Ishikawa (cell line): ENCODE measurements around the gene LRIT2.

Experiments used
- CEBPB ChIP-seq: IDR thresholded peaks from 2 replicates; pipeline ENCODE4 v1.6.1; 2012
- CREB1 ChIP-seq: IDR thresholded peaks from 2 replicates; pipeline ENCODE4 v1.6.1; 2012; ENCODE audit warnings: low read depth
- EGR1 ChIP-seq: IDR thresholded peaks from 2 replicates; pipeline ENCODE4 v1.6.1; 2012
- EP300 ChIP-seq: IDR thresholded peaks from 2 replicates; pipeline ENCODE4 v1.6.1; 2012; ENCODE audit warnings: borderline replicate concordance
- FOXM1 ChIP-seq: IDR thresholded peaks from 2 replicates; pipeline ENCODE4 v1.6.1; 2012; ENCODE audit warnings: low read depth, borderline replicate concordance
- MAX ChIP-seq: IDR thresholded peaks from 2 replicates; pipeline ENCODE4 v1.6.1; 2012
- NFIC ChIP-seq: IDR thresholded peaks from 2 replicates; pipeline ENCODE4 v1.6.1; 2012
- RAD21 ChIP-seq: IDR thresholded peaks from 2 replicates; pipeline ENCODE4 v1.6.1; 2012; ENCODE audit warnings: low read depth
- REST ChIP-seq: IDR thresholded peaks from 2 replicates; pipeline ENCODE4 v1.6.1; 2012; ENCODE audit warnings: low read depth, mild to moderate bottlenecking
- TAF1 ChIP-seq: IDR thresholded peaks from 2 replicates; pipeline ENCODE4 v1.6.1; 2012; ENCODE audit warnings: low read depth, mild to moderate bottlenecking
- TCF12 ChIP-seq: IDR thresholded peaks from 2 replicates; pipeline ENCODE4 v1.6.1; 2012; ENCODE audit warnings: low read depth
- TEAD4 ChIP-seq: IDR thresholded peaks from 2 replicates; pipeline ENCODE4 v1.6.1; 2012
- USF1 ChIP-seq: IDR thresholded peaks from 2 replicates; pipeline ENCODE4 v1.6.1; 2012
- YY1 ChIP-seq: IDR thresholded peaks from 2 replicates; pipeline ENCODE4 v1.6.1; 2012; ENCODE audit warnings: low read depth
- ZBTB7A ChIP-seq: IDR thresholded peaks from 2 replicates; pipeline ENCODE4 v1.6.1; 2012; ENCODE audit warnings: low read depth

Gene LRIT2

GRCh38 chr10:84188815-84189214, 36.5 kb downstream of the LRIT2 start:
- no peak for TF ChIP-seq YY1
- no peak for TF ChIP-seq NFIC

- TF ChIP-seq REST (no peak), FOXM1 (no peak), CEBPB (no peak), RAD21 (no peak), TCF12 (no peak), NFIC (no peak), YY1 (no peak), TAF1 (no peak)
Observed at GRCh38 chr10:84185526-84186175, 39.7 kb downstream of the LRIT2 start.

- TF ChIP-seq USF1, result 0 out of 2 replicates have a peak, but pooled peaks have one; percentile 33
- TF ChIP-seq NFIC, result no peak
- TF ChIP-seq REST, result no peak
- no peak for TF ChIP-seq CREB1
Observed at GRCh38 chr10:84184517-84184916, 40.8 kb downstream of the LRIT2 start.

- TF ChIP-seq ZBTB7A (no peak), REST (no peak), CREB1 (no peak), YY1 (no peak), MAX (no peak), TCF12 (no peak), FOXM1 (no peak), TEAD4 (no peak), RAD21 (no peak), EGR1 (no peak), NFIC (no peak), CEBPB (no peak), EP300 (no peak), USF1 (no peak), TAF1 (no peak)
Observed at GRCh38 chr10:84181631-84182030, 43.7 kb downstream of the LRIT2 start.

- TF ChIP-seq CREB1 (no peak), ZBTB7A (no peak), REST (no peak), TEAD4 (no peak), USF1 (no peak), EGR1 (no peak), CEBPB (no peak), NFIC (no peak), TCF12 (no peak), EP300 (no peak), RAD21 (no peak), MAX (no peak), FOXM1 (no peak), YY1 (no peak), TAF1 (no peak)
Observed at GRCh38 chr10:84179059-84179710, 46.2 kb downstream of the LRIT2 start.
